AG04449 (cell line): ENCODE results near the gene AEN.
"Not testable (repeated sequence)": the region's sequence is repeated elsewhere in the genome, so short reads cannot be mapped to it uniquely, and the experiment has no call there.

Experiments
- CTCF ChIA-PET: fragments of 350-600 bp; formaldehyde crosslinking; extraction: SDS; loops from one replicate; lab custom pipeline; 2021; ENCODE audit warnings: antibody characterized with exemption; lab: Yijun Ruan, JAX
- POLR2A ChIA-PET: fragments of 400-600, 350-600 bp; formaldehyde crosslinking; extraction: SDS; loops from one replicate; lab custom pipeline; 2020; ENCODE audit warnings: antibody characterized with exemption, inconsistent platforms; lab: Yijun Ruan, JAX
- DNase-seq: peaks from one replicate; pipeline ENCODE4 v3.0.0-alpha.2; 2010; ENCODE audit warnings: low read depth, low spot score
- H3K4me3 ChIP-seq: 2 replicates; pipeline ENCODE4 v1.5.1; 2011; ENCODE audit warnings: low read depth, mild to moderate bottlenecking, control low read depth, low read length
- TF ChIP-seq, protein P1 (sequence below): IDR thresholded peaks from one replicate; pipeline ENCODE4 v1.5.1; 2011; ENCODE audit warnings: mild to moderate bottlenecking, moderate library complexity, low read length, control low read depth, inconsistent platforms; ENCODE audit not compliant: insufficient read depth; ENCODE audit errors: missing control alignments

The AEN gene

DNA sequence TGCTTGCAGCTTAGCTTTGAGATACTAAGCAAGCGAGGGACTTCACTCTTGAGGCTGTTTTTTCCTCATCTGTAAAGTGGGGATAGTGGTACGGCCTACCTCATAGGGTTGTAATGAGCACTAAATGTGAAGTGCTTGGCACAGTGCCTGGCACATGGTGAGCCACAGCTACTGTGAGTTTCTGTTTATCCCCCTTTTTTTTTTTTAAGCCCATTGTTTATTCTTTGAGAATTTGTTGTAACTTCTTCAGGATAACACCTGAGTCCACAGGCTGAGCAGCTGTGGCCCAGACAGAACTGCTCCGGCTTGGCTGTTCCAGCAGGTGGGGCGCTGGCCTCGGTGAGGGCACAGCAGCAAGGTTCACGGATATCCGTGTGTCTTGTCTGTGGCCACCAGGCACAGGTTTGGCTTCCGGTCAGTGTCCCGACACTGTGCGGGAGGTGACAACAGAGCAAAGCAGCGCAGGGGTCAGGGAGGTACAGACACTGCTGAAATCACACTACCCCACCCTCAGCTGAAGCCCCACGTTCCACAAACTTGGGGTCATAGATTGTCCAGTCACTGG is 10.4 kb downstream of the AEN start:
- ChIA-PET CTCF (interaction anchor here (0.7 to 1.7 kb wide), 4 partner anchors 10 to 273 kb away, joined by 3 to 5 read pairs (median 4); partner anchors contain the start of gene AEN), POLR2A (no interaction called here)
- H3K4me3 ChIP-seq, result no peak overlapping the region
- DNase-seq, result no peak
- TF ChIP-seq, protein P1, sequence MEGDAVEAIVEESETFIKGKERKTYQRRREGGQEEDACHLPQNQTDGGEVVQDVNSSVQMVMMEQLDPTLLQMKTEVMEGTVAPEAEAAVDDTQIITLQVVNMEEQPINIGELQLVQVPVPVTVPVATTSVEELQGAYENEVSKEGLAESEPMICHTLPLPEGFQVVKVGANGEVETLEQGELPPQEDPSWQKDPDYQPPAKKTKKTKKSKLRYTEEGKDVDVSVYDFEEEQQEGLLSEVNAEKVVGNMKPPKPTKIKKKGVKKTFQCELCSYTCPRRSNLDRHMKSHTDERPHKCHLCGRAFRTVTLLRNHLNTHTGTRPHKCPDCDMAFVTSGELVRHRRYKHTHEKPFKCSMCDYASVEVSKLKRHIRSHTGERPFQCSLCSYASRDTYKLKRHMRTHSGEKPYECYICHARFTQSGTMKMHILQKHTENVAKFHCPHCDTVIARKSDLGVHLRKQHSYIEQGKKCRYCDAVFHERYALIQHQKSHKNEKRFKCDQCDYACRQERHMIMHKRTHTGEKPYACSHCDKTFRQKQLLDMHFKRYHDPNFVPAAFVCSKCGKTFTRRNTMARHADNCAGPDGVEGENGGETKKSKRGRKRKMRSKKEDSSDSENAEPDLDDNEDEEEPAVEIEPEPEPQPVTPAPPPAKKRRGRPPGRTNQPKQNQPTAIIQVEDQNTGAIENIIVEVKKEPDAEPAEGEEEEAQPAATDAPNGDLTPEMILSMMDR, result no peak

DNA sequence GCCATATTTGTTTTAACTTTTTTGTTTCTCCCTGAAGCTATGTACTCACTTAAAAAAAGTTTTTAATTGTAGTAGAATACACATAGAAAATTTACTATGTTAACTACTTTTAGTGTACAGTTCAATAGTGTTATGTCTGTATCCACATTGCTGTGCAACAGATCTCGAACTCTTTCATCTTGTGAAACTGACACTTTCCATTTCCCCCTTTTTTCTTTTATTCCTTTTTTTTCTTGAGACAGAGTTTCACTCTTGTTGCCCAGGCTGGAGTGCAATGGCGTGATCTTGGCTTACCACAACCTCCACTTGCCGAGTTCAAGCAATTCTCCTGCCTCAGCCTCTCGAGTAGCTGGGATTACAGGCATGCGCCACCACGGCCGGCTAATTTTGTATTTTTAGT is 11.7 kb downstream of the AEN start:
- DNase-seq, POLR2A ChIA-PET, H3K4me3 ChIP-seq: not testable (repeated sequence)
- CTCF ChIA-PET, result interaction anchor here (1.3 to 4.6 kb wide), 2 partner anchors 9 to 202 kb away, joined by 5 to 27 read pairs; no protein-coding TSS in a partner anchor

DNA sequence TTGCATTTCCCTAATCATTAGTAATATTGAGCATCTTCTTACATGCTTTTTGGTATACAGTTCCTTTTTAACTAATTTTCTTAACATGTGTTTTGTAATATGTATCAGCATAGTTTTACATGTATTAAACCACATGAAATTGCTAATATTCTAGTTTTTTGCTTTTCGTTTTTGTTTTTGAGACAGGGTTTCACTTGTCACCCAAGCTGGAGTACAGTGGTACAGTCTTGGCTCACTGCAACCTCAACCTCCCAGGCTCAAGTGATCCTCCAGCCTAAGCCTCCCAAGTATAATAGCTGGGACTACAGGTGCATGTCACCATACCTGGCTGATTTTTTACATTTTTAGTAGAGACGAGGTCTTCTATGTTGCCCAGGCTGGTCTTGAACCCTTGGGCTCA is 13.3 kb downstream of the AEN start:
- TF ChIP-seq, protein P1, result no peak
- POLR2A ChIA-PET, result no interaction called here
- CTCF ChIA-PET, result interaction anchor here (4.6 kb wide), 1 partner anchor 10 kb away, joined by 27 read pairs; no protein-coding TSS in a partner anchor
- no peak overlapping the region for H3K4me3 ChIP-seq
- DNase-seq, result no peak

DNA sequence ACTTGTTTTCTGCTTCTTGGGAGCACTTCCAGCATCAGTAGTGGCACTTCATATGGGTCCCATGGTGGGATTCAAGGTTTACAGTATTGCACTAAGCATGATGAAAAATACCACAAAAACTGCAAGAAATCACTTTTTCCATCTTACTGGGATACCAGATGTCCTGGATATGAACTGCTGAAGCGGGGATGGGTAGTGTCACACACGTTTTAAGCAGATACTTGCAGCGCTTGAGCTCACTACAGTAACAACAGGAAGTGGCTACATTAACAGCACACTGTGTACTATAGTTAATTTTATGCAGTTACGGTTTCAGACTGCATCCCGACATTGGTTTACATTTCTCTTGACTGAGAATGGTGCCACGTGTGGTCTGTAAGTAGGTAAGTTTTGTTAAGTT is 14.2 kb downstream of the AEN start:
- TF ChIP-seq, protein P1, result no peak
- POLR2A ChIA-PET, result no interaction called here
- CTCF ChIA-PET, result interaction anchor here (0.7 to 4.6 kb wide), 4 partner anchors 11 to 158 kb away, joined by 3 to 27 read pairs (median 3); no protein-coding TSS in a partner anchor
- no peak for DNase-seq
- no peak overlapping the region for H3K4me3 ChIP-seq

DNA sequence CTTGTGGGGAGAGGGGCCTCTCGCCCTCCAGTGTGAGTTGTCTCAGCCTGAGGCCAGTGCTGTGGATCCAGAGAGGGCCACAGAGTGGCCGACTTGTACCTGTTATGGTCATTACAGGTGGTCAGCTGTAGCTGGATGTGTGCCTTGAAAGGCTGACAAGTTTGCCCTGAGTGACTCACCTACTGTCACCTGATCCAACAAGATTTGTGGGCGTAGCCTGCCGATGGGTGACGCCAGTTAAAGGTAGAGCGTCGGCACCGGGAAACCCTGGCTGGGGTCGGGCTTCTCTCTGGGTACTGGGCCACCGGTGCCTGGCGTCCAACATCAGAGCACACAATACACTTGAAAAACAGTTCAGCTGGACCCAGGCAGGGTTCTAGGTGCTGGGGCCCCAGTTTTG is 14.9 kb downstream of the AEN start:
- H3K4me3 ChIP-seq, result no peak overlapping the region
- ChIA-PET CTCF (interaction anchor here (0.7 to 4.6 kb wide), 5 partner anchors 12 to 159 kb away, joined by 3 to 27 read pairs (median 3); no protein-coding TSS in a partner anchor), POLR2A (interaction anchor here (0.8 kb wide), 1 partner anchor 11 kb away, joined by 3 read pairs; no protein-coding TSS in a partner anchor)
- TF ChIP-seq, protein P1, result no peak
- no peak for DNase-seq

- no peak for DNase-seq
- H3K4me3 ChIP-seq, result no peak overlapping the region
- TF ChIP-seq, protein P1, result no peak
- ChIA-PET CTCF (interaction anchor here (1.0 to 4.6 kb wide), 2 partner anchors 12 to 21 kb away, joined by 3 to 27 read pairs; no protein-coding TSS in a partner anchor), POLR2A (interaction anchor here (0.8 kb wide), 1 partner anchor 12 kb away, joined by 3 read pairs; no protein-coding TSS in a partner anchor)
Observed at GRCh38 chr15:88636654-88637053, 15.5 kb downstream of the AEN start.
